GM20000 (cell line): ENCODE results near the gene SYT13.

Experiments
- DNase-seq: peaks from one replicate; pipeline ENCODE4 v3.0.0; 2012; ENCODE audit warnings: low spot score
- CTCF ChIP-seq: IDR thresholded peaks from 2 replicates; pipeline ENCODE4 v1.5.1; 2012; ENCODE audit warnings: mild to moderate bottlenecking, control low read depth; ENCODE audit errors: extremely low read depth, missing control alignments

Gene SYT13

DNA sequence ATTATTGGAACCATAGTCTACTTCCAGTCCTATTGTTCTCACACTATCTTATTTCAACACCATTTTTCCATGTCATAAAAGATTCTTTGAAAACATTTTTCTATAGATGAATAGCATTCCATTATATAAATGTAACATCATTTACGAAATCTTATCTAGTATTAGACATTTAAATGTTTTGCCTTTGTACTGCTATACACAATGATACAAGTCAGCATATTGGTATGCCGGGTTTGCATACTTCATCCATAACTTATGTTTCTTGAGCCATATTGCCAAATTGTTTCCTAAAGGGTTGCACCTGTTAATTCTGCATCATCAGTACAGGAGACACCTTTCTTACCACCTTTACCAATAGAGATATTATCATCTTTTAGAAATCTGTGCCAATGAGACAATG, 68.2 kb downstream of the SYT13 start:
- TF ChIP-seq CTCF = no peak
- no peak for DNase-seq

GRCh38 chr11:45216901-45217300, 69.2 kb downstream of the SYT13 start:
- no peak for DNase-seq
- no peak for TF ChIP-seq CTCF

- DNase-seq = no peak
- no peak for TF ChIP-seq CTCF
Observed at GRCh38 chr11:45216031-45216430, 70.1 kb downstream of the SYT13 start.

DNA sequence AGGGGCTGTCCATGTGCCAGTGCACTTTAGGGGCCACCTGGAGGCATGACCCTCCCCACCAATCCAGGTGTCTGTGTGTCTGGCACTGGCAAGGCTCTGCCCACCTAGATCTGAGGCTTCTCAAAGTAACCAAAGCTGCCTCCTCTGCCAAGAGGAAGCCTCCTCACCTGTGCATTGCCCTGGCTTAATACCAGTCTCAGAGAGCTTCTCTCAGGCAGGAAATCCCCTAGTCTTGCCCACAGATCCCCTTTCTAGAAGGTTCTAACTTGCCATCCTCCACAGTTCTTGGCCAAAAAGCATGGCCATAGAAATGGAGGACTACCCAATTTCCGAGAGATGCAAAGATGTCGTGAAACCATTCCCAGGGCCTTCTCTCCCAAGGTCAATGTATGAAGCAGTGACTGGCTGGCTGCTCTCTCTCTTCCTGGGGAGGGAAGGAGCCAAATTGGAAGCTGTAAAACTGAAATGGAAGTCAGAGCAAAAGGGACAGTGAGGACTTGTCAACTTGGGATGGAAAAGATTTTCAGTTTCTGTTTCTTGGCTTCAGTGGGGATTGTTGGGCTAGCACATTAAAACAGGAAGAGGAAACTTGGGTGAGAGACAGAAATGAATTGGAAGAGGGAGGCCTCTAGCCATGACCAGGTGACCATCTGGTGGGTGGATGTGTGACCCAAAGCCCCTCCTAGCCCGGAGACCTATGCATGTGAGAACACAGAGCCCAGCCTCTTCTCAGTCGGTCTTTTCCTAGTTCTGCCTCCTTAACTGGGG, 70.9 kb downstream of the SYT13 start:
- TF ChIP-seq CTCF = no peak
- no peak for DNase-seq

DNA sequence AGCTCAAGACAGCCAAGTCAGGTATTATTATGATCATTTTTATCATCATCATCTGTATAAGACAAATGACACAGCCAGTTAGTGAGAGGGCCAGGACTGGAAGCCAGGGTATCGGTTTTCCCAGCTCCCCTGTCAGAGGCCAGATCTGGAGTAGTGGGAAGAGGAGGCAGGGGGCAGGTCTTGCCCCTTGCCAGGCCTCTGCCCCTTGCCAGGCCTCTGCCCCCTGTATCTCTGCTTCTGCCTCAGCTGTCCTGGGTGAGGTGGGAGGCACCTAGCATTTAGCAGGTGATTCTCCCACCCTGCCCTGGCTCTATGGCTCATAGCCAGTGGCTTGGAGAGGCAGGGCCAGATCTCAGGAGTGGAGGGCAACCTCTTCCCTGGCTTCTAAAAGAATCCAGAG, 72.4 kb downstream of the SYT13 start:
- no peak for DNase-seq
- TF ChIP-seq CTCF = no peak

DNA sequence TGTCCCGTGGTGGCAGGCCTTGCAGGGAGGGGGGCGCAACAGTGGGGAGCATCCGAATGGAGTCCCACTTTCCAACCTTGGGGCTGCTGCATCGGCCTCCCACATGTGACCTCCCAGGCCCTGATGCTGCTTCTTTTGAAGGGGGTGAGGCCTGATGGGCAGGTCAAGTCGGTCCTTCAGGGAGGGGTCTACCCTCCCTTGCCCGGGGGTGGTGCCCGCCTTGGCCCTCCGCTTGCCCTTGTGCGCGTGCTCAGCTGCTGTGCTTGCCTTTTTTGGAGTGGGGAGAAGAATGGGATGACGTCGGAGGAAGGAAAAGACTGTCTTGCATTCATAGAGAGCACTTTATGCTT, 72.8 kb downstream of the SYT13 start:
- no peak for TF ChIP-seq CTCF
- DNase-seq = no peak

DNA sequence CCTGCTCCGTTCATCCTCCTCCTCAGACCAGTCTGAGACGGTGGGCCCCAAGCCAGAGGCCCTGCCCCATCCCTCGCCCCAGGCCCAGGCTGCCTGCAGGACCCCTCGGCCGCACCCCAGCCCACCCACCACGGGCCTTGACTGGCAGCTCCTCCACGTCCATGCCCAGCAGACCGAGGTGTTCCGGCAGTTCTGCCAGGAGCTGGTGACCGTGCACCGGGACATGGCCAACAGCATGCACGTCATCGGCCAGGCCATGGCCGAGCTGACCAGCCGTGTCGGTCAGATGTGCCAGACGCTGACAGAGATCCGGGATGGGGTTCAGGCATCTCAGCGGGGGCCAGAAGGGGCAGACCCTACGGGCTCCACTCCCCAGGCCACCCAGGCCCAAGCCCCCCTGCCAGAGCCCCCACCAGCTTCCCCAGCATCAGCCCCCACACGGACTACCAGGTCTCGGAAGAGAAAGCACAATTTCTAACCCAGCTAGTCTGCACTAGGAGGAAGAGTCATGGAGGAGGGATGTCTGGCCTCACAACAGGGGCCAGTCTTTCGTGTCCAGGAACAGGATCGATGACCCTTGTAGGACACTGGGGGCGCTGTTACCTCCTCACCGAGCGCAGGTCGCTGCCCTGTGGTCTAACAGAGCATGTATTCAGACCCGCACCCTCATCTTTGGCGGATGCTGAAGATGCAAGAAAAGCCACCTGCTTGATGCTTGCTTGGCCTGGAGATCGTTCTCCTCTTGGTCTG, 73.4 kb downstream of the SYT13 start:
- TF ChIP-seq CTCF = no peak
- no peak for DNase-seq
